Amniotic stem cell (primary cell): Measurements from ENCODE around the gene SPATS2.
A peak's percentile ranks its signal among the peaks of the same experiment; 100 is the strongest.
"Not testable (repeated sequence)": the region's sequence is repeated elsewhere in the genome, so short reads cannot be mapped to it uniquely, and the experiment has no call there.

Experiments used
- DNase-seq: peaks from one replicate; lab custom pipeline; 2025; lab: John Stamatoyannopoulos, UW

SPATS2 gene

GRCh38 chr12:49367381-49368239 is at the start of gene SPATS2:
Gene SPATS2, plus strand, starts transcription at chr12:49367462. Its CDS starts 93,551 bp downstream, at chr12:49461013.
- DNase-seq: no peak

GRCh38 chr12:49320411-49321103 is 46.7 kb upstream of the SPATS2 start:
- not testable (repeated sequence) for DNase-seq

GRCh38 chr12:49322367-49322707 is 44.9 kb upstream of the SPATS2 start:
- no peak for DNase-seq

GRCh38 chr12:49322708-49323523 is 44.3 kb upstream of the SPATS2 start, which contains the start of gene TROAP:
Gene TROAP, plus strand, starts transcription at chr12:49323255. Its CDS starts 354 bp downstream, at chr12:49323609.
- DNase-seq: peak; percentile 99

GRCh38 chr12:49323524-49324097 is 43.7 kb upstream of the SPATS2 start:
- no peak for DNase-seq

GRCh38 chr12:49325606-49326005 is 41.7 kb upstream of the SPATS2 start:
- no peak for DNase-seq

GRCh38 chr12:49327368-49327767 is 39.9 kb upstream of the SPATS2 start:
- DNase-seq: no peak

GRCh38 chr12:49327887-49328286 is 39.4 kb upstream of the SPATS2 start:
- DNase-seq: no peak

GRCh38 chr12:49328816-49329215 is 38.4 kb upstream of the SPATS2 start:
- DNase-seq: no peak

GRCh38 chr12:49330032-49330619 is 37.1 kb upstream of the SPATS2 start:
- no peak for DNase-seq

- DNase-seq: no peak
Measured at GRCh38 chr12:49330631-49331379, 36.5 kb upstream of the SPATS2 start.

- peak; percentile 72 for DNase-seq
Measured at GRCh38 chr12:49331380-49332222, 35.7 kb upstream of the SPATS2 start.

- no peak for DNase-seq
Measured at GRCh38 chr12:49332441-49332861, 34.8 kb upstream of the SPATS2 start.

- DNase-seq: no peak
Measured at GRCh38 chr12:49332891-49333371, 34.3 kb upstream of the SPATS2 start.

- DNase-seq: not testable (repeated sequence)
Measured at GRCh38 chr12:49333778-49334177, 33.5 kb upstream of the SPATS2 start.

- no peak for DNase-seq
Measured at GRCh38 chr12:49334226-49334625, 33.0 kb upstream of the SPATS2 start.

GRCh38 chr12:49334681-49335080 is 32.6 kb upstream of the SPATS2 start:
- no peak for DNase-seq

GRCh38 chr12:49335118-49335954 is 31.9 kb upstream of the SPATS2 start:
- no peak for DNase-seq
